ENCODE results near the gene RHBDL3. TPM values are rescaled to one million over a fixed set of nuclear protein-coding genes. Genes with fewer than 3 reads are reported as not detected.

The RHBDL3 gene
- total RNA-seq, 1 experiment from 2014 or later, result 12.5 TPM

DNA sequence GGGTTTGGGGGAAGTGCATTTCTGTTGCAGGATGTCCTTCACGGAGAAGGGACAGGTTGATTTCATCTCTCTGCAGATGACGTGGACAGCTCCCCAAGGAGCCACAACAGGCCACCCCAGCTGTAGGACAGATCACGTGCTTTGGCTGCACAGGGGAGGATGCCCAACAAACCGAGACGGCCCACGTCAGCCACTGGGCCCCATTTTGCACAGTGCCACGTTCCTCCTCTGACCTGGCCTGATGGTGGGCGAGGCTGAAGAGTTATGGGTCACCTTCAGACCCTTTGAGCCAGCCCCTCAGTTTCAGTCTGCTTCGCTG, 9.0 kb upstream of the RHBDL3 start:
- Histone ChIP-seq H3K9me3 (ENCODE audit: control insufficient read depth, low read depth, low read length) (no peaks in the 10 kb centered on the region), H2AFZ (ENCODE audit: low read length) (no peak overlapping the region), H2BK20ac (ENCODE audit: low read depth, low read length, poor library complexity, severe bottlenecking) (no peak overlapping the region), H3K4ac (ENCODE audit: low read depth, low read length) (no peak overlapping the region), H3K18ac (ENCODE audit: insufficient read length, low read depth, low read length) (no peak overlapping the region), H2BK15ac (ENCODE audit: low read depth, low read length) (no peak overlapping the region), H4K5ac (ENCODE audit: insufficient read length, low read depth, low read length) (no peak overlapping the region), H3K4me2 (ENCODE audit: insufficient read depth, insufficient read length, low read length) (no peak overlapping the region), H3K4me1 (ENCODE audit: insufficient read depth, low read length) (peaks cover 2% of the 10 kb centered on the region; the same call in 1 of the 2 replicates), H3T11ph (ENCODE audit: low read length) (no peak overlapping the region), H3K27ac (ENCODE audit: insufficient read length, low read depth, low read length) (no peak overlapping the region), H2BK12ac (ENCODE audit: insufficient read length, low read depth, low read length) (no peak overlapping the region), H3K23me2 (ENCODE audit: insufficient read length, low read depth, low read length, poor library complexity, severe bottlenecking) (no peaks in the 10 kb centered on the region), H4K8ac (replicated peaks; ENCODE audit: insufficient read length, low read depth, low read length) (no peak overlapping the region), H2AK5ac (ENCODE audit: insufficient read length, low read length) (no peak overlapping the region), H2BK5ac (ENCODE audit: insufficient read length, low read length) (no peak overlapping the region), H4K91ac (ENCODE audit: insufficient read length, low read depth, low read length) (no peak overlapping the region), H3K79me1 (ENCODE audit: insufficient read depth, low read depth, low read length, poor library complexity, severe bottlenecking) (no peaks in the 10 kb centered on the region), H2BK120ac (ENCODE audit: low read depth, low read length, poor library complexity, severe bottlenecking) (no peak overlapping the region), H3K79me2 (ENCODE audit: insufficient read depth, low read length) (no peaks in the 10 kb centered on the region), H4K20me1 (ENCODE audit: control insufficient read depth, insufficient read depth, insufficient read length) (no peaks in the 10 kb centered on the region), H3K56ac (ENCODE audit: insufficient read length, low read depth, low read length) (no peak overlapping the region), H3K27me3 (ENCODE audit: insufficient read depth, low read length) (no peaks in the 10 kb centered on the region), H3K14ac (ENCODE audit: insufficient read depth, low read length) (no peak overlapping the region), H3K9ac (ENCODE audit: extremely low read depth, insufficient read length, low read length) (no peak overlapping the region), H3K23ac (ENCODE audit: insufficient read length, low read depth, low read length) (no peak overlapping the region)
- Mint-ChIP-seq H3K9me3 (no peaks in the 10 kb centered on the region; a peak in 1 of 5 replicates), H3K27ac (no peak overlapping the region), H3K4me3 (no peak overlapping the region), H3K27me3 (ENCODE audit: low read depth) (peaks cover 13% of the 10 kb centered on the region), H3K36me3 (ENCODE audit: insufficient read depth in 1 of 3, low read depth in 3 of 3) (no peaks in the 10 kb centered on the region; a peak in 1 of 7 replicates), H3K4me1 (peaks cover 21 to 37% of the 10 kb centered on the region in 2 experiments)
- TF ChIP-seq, protein P1, sequence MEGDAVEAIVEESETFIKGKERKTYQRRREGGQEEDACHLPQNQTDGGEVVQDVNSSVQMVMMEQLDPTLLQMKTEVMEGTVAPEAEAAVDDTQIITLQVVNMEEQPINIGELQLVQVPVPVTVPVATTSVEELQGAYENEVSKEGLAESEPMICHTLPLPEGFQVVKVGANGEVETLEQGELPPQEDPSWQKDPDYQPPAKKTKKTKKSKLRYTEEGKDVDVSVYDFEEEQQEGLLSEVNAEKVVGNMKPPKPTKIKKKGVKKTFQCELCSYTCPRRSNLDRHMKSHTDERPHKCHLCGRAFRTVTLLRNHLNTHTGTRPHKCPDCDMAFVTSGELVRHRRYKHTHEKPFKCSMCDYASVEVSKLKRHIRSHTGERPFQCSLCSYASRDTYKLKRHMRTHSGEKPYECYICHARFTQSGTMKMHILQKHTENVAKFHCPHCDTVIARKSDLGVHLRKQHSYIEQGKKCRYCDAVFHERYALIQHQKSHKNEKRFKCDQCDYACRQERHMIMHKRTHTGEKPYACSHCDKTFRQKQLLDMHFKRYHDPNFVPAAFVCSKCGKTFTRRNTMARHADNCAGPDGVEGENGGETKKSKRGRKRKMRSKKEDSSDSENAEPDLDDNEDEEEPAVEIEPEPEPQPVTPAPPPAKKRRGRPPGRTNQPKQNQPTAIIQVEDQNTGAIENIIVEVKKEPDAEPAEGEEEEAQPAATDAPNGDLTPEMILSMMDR (conservative IDR thresholded peaks at IDR 0.05), result no peak
- DNase-seq, result no peak
- no CpG with 5 or more reads among the region's 9 CpGs for WGBS (ENCODE audit: extremely low coverage, insufficient read length, low lambda C conversion rate)
